Common myeloid progenitor, CD34-positive (primary cell): Measurements from ENCODE around the gene ZFP36.
"Not testable (repeated sequence)": the region's sequence is repeated elsewhere in the genome, so short reads cannot be mapped to it uniquely, and the experiment has no call there.

Experiments
- CTCF ChIA-PET: fragments of 350-600 bp; sonication (Branson Sonifier 250); formaldehyde crosslinking; loops from one replicate; lab custom pipeline; 2021; ENCODE audit warnings: antibody characterized with exemption; lab: Charles Lee
- POLR2A ChIA-PET: fragments of 350-600 bp; sonication (Branson Sonifier 250); formaldehyde crosslinking; loops from one replicate; lab custom pipeline; 2021; ENCODE audit warnings: antibody characterized with exemption; lab: Charles Lee
- DNase-seq, 3 donors: peaks; one replicate each; pipeline versions ENCODE4 v3.0.0 to v3.0.0-alpha.2; 2013
- H3K27ac ChIP-seq, 2 experiments: 1 replicate in 1 of 2; 2 replicates in 1 of 2; pipeline ENCODE4 v1.7.0; 2013; ENCODE audit warnings: inconsistent platforms in 2 of 2, low read length in 2 of 2, mild to moderate bottlenecking in 2 of 2, low read depth in 1 of 2, moderate library complexity in 1 of 2; ENCODE audit not compliant: severe bottlenecking in 2 of 2, insufficient read depth in 1 of 2, poor library complexity in 1 of 2
- H3K27me3 ChIP-seq, 5 experiments: replicated peaks in 2 of 5; 1 replicate in 3 of 5; 2 replicates in 2 of 5; pipeline versions ENCODE4 v1.6.1 to v1.7.0; 2013; ENCODE audit warnings: low read length in 4 of 5, mild to moderate bottlenecking in 2 of 5, moderate library complexity in 2 of 5, inconsistent platforms in 1 of 5; ENCODE audit not compliant: insufficient read depth in 5 of 5, control insufficient read depth in 4 of 5
- H3K36me3 ChIP-seq, 4 experiments: 1 replicate in 2 of 4; 2 replicates in 2 of 4; pipeline versions ENCODE4 v1.6.1 to v1.7.0; 2013; ENCODE audit warnings: low read length in 3 of 4, control low read depth in 1 of 4, mild to moderate bottlenecking in 1 of 4; ENCODE audit not compliant: control insufficient read depth in 4 of 4, insufficient read depth in 4 of 4
- H3K4me1 ChIP-seq, 4 experiments: 1 replicate in 3 of 4; 2 replicates in 1 of 4; pipeline versions ENCODE4 v1.6.1 to v1.7.1; 2013; ENCODE audit warnings: low read length in 3 of 4, mild to moderate bottlenecking in 3 of 4, control low read depth in 1 of 4, inconsistent platforms in 1 of 4, moderate library complexity in 1 of 4; ENCODE audit not compliant: control insufficient read depth in 4 of 4, insufficient read depth in 4 of 4; ENCODE audit errors: control extremely low read depth in 1 of 4
- H3K4me3 ChIP-seq, 7 experiments: 1 replicate in 4 of 7; 2 replicates in 3 of 7; pipeline versions ENCODE4 v1.5.1 to v1.7.0; 2013; ENCODE audit warnings: mild to moderate bottlenecking in 7 of 7, low read length in 6 of 7, moderate library complexity in 6 of 7, inconsistent platforms in 2 of 7, low read depth in 2 of 7, control low read depth in 1 of 7; ENCODE audit not compliant: insufficient read depth in 4 of 7, control insufficient read depth in 1 of 7; ENCODE audit errors: extremely low read depth in 1 of 7
- H3K9me3 ChIP-seq, 5 experiments: 1 replicate in 4 of 5; 2 replicates in 1 of 5; pipeline versions ENCODE4 v1.6.1 to v1.7.1; 2013; ENCODE audit warnings: low read length in 4 of 5, mild to moderate bottlenecking in 2 of 5, inconsistent platforms in 1 of 5, low read depth in 1 of 5, moderate library complexity in 1 of 5; ENCODE audit not compliant: control insufficient read depth in 4 of 5, insufficient read depth in 2 of 5; ENCODE audit errors: control extremely low read depth in 1 of 5
- WGBS: methylation state at CpG from one replicate; pipeline ENCODE4 v1.1.5; 2013; ENCODE audit not compliant: insufficient coverage; 5-methylcytosine and 5-hydroxymethylcytosine counted together

The ZFP36 gene

GRCh38 chr19:39445196-39446111, 38.8 kb downstream of the ZFP36 start, which contains the start of gene SUPT5H:
SUPT5H (plus strand) TSS chr19:39445582; CDS start chr19:39445891, 309 bp downstream.
- Histone ChIP-seq H3K4me3 (peak within 1 kb of the TSS; percentile 86 to 100 (median 98)), H3K36me3 (peaks cover 0 to 12% (median 7%) of the 10 kb centered on the region in 4 experiments), H3K27ac (peak within 1 kb of the TSS; percentile 88 to 98), H3K9me3 (no peaks in the 10 kb centered on the region), H3K27me3 (no peaks in the 10 kb centered on the region), H3K4me1 (peaks cover 6 to 36% (median 26%) of the 10 kb centered on the region in 4 experiments)
- DNase-seq, result peak; percentile 99
- ChIA-PET CTCF (interaction anchor here (1.3 to 3.1 kb wide), 2 partner anchors 10 to 23 kb away, joined by 4 to 10 read pairs; partner anchors contain the start of gene RPS16), POLR2A (interaction anchor here (0.6 to 1.9 kb wide), 4 partner anchors 10 to 1430 kb away, joined by 3 to 11 read pairs (median 4); partner anchors contain the start of genes RPS16 and TIMM50)
- WGBS, result under 1% methylated on average over 57 of the region's 68 CpGs

- ChIA-PET CTCF (interaction anchor here (0.8 to 3.1 kb wide), 4 partner anchors 11 to 79 kb away, joined by 3 to 10 read pairs (median 3); partner anchors contain the start of gene RPS16), POLR2A (interaction anchor here (0.7 to 1.9 kb wide), 2 partner anchors 11 to 625 kb away, joined by 3 to 11 read pairs; partner anchors contain the start of gene RPS16)
- Histone ChIP-seq H3K36me3 (peaks cover 0 to 12% (median 7%) of the 10 kb centered on the region in 4 experiments), H3K27ac (peak overlapping the region; percentile 88 to 98), H3K9me3 (no peaks in the 10 kb centered on the region), H3K27me3 (no peaks in the 10 kb centered on the region), H3K4me3 (peak overlapping the region in 6 of 7 experiments; percentile 86 to 100 (median 98)), H3K4me1 (peaks cover 6 to 35% (median 25%) of the 10 kb centered on the region in 4 experiments)
- no peak for DNase-seq
- WGBS, result 89% methylated on average over 14 of the region's 16 CpGs
Measured at GRCh38 chr19:39446365-39447084, 39.9 kb downstream of the ZFP36 start.

- ChIA-PET CTCF (no interaction called here), POLR2A (no interaction called here)
- H3K27ac ChIP-seq, result no peak overlapping the region
- no peak overlapping the region for H3K4me3 ChIP-seq
- 72% methylated on average over 3 of the region's 3 CpGs for WGBS
- no peaks in the 10 kb centered on the region for H3K9me3 ChIP-seq
- H3K36me3 ChIP-seq, result peaks cover 3 to 21% (median 16%) of the 10 kb centered on the region in 4 experiments
- DNase-seq, result no peak
- peaks cover 6 to 35% (median 25%) of the 10 kb centered on the region in 4 experiments for H3K4me1 ChIP-seq
- no peaks in the 10 kb centered on the region for H3K27me3 ChIP-seq
Measured at GRCh38 chr19:39448271-39448670, 41.6 kb downstream of the ZFP36 start.

- ChIA-PET POLR2A (no interaction called here), CTCF (interaction anchor here (0.9 kb wide), 1 partner anchor 38 kb away, joined by 3 read pairs; no protein-coding TSS in a partner anchor)
- WGBS, result 87% methylated on average over 6 of the region's 8 CpGs
- no peak for DNase-seq
- Histone ChIP-seq H3K27ac (no peak overlapping the region), H3K9me3 (no peaks in the 10 kb centered on the region), H3K4me1 (peaks cover 6 to 34% (median 25%) of the 10 kb centered on the region in 4 experiments), H3K4me3 (no peak overlapping the region), H3K36me3 (peaks cover 3 to 30% (median 19%) of the 10 kb centered on the region in 4 experiments), H3K27me3 (no peaks in the 10 kb centered on the region)
Measured at GRCh38 chr19:39449116-39449797, 42.6 kb downstream of the ZFP36 start.

- H3K36me3 ChIP-seq, result peaks cover 3 to 35% (median 26%) of the 10 kb centered on the region in 4 experiments
- H3K4me3 ChIP-seq, H3K27ac ChIP-seq, CTCF ChIA-PET, H3K27me3 ChIP-seq, DNase-seq, H3K9me3 ChIP-seq: not testable (repeated sequence)
- peaks cover 2 to 23% (median 16%) of the 10 kb centered on the region in 4 experiments for H3K4me1 ChIP-seq
- 96% methylated on average over 7 of the region's 8 CpGs for WGBS
- POLR2A ChIA-PET, result interaction anchor here (0.5 kb wide), 1 partner anchor 21 kb away, joined by 3 read pairs; no protein-coding TSS in a partner anchor
Measured at GRCh38 chr19:39451257-39451656, 44.6 kb downstream of the ZFP36 start.
